Activated naive CD8-positive, alpha-beta T cell (primary cell): Measurements from ENCODE around the gene LKAAEAR1.
"Not testable (repeated sequence)": the region's sequence is repeated elsewhere in the genome, so short reads cannot be mapped to it uniquely, and the experiment has no call there.

ENCODE experiments used
- H3K27ac Mint-ChIP-seq: one replicate; pipeline ENCODE4 v1.8.0; 2021; ENCODE audit warnings: mixed read lengths
- H3K27me3 Mint-ChIP-seq: one replicate; pipeline ENCODE4 v1.8.0; 2021; ENCODE audit warnings: mixed read lengths
- H3K36me3 Mint-ChIP-seq: one replicate; pipeline ENCODE4 v1.8.0; 2021; ENCODE audit warnings: mixed read lengths
- H3K4me1 Mint-ChIP-seq: one replicate; pipeline ENCODE4 v1.8.0; 2021; ENCODE audit warnings: low read depth, mixed read lengths
- H3K4me3 Mint-ChIP-seq: one replicate; pipeline ENCODE4 v1.8.0; 2021; ENCODE audit warnings: mild to moderate bottlenecking, mixed read lengths
- H3K9me3 Mint-ChIP-seq: one replicate; pipeline ENCODE4 v1.8.0; 2021; ENCODE audit warnings: low read depth, mixed read lengths

LKAAEAR1 gene, protein sequence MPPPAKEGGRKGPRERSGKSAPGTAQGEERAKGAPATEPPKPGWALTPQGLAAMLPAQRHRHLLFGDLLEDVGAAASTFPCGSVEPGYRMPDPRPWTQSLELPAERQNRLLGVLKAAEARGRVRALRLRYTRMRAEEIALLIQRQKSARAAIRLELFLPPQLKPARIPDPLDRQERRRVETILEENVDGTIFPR

DNA sequence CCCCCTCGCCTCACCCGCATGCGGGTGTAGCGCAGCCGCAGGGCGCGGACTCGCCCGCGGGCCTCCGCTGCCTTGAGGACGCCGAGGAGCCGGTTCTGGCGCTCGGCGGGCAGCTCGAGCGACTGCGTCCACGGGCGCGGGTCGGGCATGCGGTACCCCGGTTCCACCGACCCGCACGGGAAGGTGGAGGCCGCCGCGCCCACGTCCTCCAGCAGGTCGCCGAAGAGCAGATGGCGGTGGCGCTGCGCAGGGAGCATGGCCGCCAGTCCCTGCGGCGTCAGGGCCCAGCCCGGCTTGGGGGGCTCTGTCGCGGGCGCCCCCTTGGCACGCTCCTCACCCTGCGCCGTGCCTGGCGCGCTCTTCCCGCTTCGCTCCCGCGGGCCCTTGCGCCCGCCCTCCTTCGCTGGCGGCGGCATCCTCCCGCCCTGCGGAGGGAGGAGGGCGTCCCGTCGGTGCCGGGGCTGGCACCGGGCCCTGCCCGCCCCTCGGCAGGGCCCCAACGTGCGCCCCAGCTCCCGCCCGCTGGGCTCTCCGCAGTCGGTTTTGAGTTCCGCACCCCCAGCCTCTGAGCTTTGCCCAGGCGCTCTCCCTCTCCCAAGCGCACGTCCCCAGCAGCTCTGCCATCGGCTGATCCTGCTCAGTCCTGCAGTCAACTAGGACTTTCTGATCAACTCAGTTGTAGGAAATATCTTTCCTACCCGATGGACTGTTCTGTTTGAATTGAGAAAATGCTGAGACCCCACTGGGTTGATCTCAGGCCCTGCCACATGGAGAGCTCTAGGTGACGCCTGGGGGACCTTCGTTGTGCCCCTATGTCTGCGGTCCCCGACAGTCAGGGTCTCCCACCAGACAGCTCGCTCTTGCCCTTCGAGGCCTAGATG is at the start of gene LKAAEAR1:
Gene LKAAEAR1, minus strand, starts transcription at position 595 of the 881 bp plus-strand sequence. Its CDS starts 179 bp downstream, at position 416.
- no peaks in the 10 kb centered on the region for H3K27me3 Mint-ChIP-seq
- H3K4me3 Mint-ChIP-seq: peak within 1 kb of the TSS; percentile 91
- peak within 1 kb of the TSS; percentile 70 for H3K27ac Mint-ChIP-seq
- H3K4me1 Mint-ChIP-seq: peaks cover 25% of the 10 kb centered on the region
- no peaks in the 10 kb centered on the region for H3K36me3 Mint-ChIP-seq
- H3K9me3 Mint-ChIP-seq: no peaks in the 10 kb centered on the region

DNA sequence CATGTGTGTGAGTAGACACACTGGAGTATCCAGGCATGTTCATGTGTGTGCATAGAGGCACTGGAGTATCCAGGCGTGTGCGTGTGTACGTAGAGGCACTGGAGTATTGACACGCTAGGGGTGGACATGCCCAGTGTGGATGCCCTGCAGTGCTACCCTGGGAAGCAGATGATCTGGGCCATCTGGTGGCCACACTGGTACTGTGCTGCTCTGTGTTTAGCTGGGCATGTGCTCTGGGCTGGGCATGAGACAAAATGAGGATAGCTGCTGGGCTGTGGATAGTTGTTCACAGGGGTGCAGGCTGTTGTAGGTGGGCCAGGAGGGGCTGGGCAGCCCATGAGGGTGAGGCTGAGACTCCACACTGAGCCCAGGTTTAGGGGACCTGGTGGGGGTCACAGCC is 47.2 kb upstream of the LKAAEAR1 start:
- Mint-ChIP-seq H3K4me3 (no peak overlapping the region), H3K36me3 (no peaks in the 10 kb centered on the region)

DNA sequence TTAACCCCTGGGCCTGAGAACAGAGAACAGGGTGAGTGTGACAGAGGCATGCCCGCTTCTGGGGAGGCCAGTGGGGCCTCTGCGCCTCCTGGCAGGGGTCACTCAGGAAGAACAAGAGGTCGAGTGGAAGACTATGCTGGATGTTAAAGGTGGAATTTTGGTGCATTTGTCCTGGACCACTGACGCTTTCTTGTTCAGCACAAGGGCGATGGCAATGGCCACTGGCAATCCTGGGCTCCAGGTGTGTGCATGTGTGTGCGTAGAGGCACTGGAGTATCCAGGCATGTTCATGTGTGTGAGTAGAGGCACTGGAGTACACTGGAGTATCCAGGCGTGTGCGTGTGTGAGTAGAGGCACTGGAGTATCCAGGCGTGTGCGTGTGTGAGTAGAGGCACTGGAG is 46.7 kb upstream of the LKAAEAR1 start:
- Mint-ChIP-seq H3K27me3 (peaks cover 13% of the 10 kb centered on the region), H3K36me3 (no peaks in the 10 kb centered on the region), H3K4me1 (no peaks in the 10 kb centered on the region), H3K4me3 (no peak overlapping the region), H3K27ac (no peak overlapping the region), H3K9me3 (no peaks in the 10 kb centered on the region)

More for the DNA sequence above, 47.2 kb upstream of the LKAAEAR1 start:
- no peaks in the 10 kb centered on the region for H3K4me1 Mint-ChIP-seq
- no peaks in the 10 kb centered on the region for H3K9me3 Mint-ChIP-seq
- peaks cover 11% of the 10 kb centered on the region for H3K27me3 Mint-ChIP-seq
- no peak overlapping the region for H3K27ac Mint-ChIP-seq

DNA sequence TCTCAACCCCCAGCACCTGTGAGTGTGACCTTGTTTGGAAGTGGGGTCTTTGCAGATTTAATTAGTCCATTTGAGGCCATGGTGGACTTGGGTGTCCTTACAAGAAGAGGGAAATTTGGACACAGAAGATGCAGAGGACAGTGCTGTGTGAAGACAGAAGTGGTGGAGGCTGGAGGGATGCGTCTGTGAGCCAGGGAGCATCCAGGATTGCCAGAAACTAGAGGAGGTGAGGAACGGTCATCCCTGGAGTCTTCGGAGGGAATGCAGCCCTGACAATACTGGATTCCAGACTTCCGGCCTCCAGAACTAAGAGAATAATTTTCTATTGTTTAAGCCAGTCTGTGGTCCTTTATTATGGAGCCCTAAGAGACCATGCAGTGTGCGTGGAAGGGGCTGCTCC is 46.1 kb upstream of the LKAAEAR1 start:
- H3K4me1 Mint-ChIP-seq: no peaks in the 10 kb centered on the region
- no peak overlapping the region for H3K27ac Mint-ChIP-seq
- H3K9me3 Mint-ChIP-seq: no peaks in the 10 kb centered on the region
- H3K4me3 Mint-ChIP-seq: no peak overlapping the region
- H3K36me3 Mint-ChIP-seq: no peaks in the 10 kb centered on the region
- peaks cover 13% of the 10 kb centered on the region for H3K27me3 Mint-ChIP-seq

DNA sequence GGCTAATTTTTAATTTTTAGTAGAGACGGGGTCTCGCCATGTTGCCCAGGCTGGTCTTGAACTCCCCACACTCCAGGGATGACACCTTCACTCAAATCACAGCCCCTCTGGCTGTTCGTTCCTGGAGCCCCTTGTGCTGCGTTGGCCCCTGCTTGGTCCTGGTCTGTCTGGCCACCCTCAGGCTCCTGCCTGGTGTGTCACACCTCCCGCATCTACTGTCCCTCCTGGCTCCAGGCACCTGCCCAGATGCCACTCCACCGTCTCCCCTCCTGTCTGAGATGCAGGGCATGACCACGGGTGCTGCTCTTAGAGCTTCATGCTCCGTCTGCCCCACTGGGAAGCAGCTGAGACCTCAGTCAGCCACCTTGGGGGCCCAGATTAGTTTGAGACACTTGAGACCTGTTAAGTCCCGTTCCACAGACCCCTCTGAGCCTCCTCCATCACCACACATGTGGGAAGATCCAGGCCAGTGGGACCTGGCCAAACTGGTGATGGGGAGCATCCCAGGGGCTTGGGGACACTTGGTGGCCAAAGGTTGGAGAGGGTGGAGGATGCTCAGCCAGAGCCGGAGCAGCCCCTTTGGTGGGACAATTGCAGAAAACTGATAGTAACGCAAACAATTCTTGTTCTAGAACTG is 45.1 kb upstream of the LKAAEAR1 start:
- Mint-ChIP-seq H3K4me1 (no peaks in the 10 kb centered on the region), H3K4me3 (no peak overlapping the region), H3K9me3 (no peaks in the 10 kb centered on the region), H3K27me3 (peaks cover 12% of the 10 kb centered on the region), H3K36me3 (no peaks in the 10 kb centered on the region), H3K27ac (no peak overlapping the region)

DNA sequence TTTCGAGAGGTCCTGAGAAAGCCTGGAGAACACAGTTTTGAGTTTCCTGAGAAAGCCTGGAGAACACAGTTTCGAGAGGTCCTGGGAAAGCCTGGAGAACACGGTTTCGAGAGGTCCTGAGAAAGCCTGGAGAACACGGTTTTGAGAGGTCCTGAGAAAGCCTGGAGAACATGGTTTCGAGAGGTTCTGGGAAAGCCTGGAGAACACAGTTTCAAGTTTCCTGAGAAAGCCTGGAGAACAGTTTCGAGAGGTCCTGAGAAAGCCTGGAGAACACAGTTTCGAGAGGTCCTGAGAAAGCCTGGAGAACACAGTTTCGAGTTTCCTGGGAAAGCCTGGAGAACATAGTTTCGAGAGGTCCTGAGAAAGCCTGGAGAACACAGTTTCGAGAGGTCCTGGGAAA is 39.3 kb upstream of the LKAAEAR1 start:
- not testable (repeated sequence) for H3K27ac Mint-ChIP-seq, H3K36me3 Mint-ChIP-seq, H3K4me3 Mint-ChIP-seq, H3K27me3 Mint-ChIP-seq, H3K4me1 Mint-ChIP-seq, H3K9me3 Mint-ChIP-seq

DNA sequence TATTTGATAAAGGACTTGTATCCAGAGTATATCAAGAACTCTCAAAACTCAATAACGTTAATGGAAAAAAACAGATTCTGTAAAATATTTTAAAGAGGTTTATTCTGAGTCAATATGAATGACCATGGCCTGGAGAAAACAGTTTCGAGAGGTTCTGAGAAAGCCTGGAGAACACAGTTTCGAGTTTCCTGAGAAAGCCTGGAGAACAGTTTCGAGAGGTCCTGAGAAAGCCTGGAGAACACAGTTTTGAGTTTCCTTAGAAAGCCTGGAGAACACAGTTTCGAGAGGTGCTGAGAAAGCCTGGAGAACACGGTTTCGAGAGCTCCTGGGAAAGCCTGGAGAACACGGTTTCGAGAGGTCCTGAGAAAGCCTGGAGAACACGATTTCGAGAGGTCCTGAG is 38.7 kb upstream of the LKAAEAR1 start:
- H3K4me1 Mint-ChIP-seq, H3K9me3 Mint-ChIP-seq, H3K4me3 Mint-ChIP-seq, H3K27me3 Mint-ChIP-seq, H3K27ac Mint-ChIP-seq, H3K36me3 Mint-ChIP-seq: not testable (repeated sequence)

DNA sequence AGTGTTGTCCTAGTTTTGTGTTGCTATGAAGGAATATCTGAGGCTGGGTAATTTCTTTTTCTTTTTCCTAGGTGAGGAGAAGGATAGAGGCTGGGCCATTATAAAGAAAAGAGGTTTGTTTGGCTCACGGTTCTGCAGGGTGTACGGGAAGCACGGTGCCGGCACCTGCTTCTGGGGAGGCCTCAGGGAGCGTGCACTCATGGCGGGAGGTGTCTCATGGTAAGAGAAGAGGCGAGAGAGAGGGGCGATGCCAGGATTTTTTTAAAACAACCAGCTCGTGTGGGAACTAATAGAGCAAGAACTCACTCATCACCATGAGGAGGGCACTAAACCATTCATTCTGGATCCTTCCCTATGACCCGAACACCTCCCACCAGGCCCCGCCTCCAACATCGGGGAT is 37.4 kb upstream of the LKAAEAR1 start:
- peaks cover 7% of the 10 kb centered on the region for H3K4me1 Mint-ChIP-seq
- no peak overlapping the region for H3K4me3 Mint-ChIP-seq
- no peak overlapping the region for H3K27ac Mint-ChIP-seq
- H3K36me3 Mint-ChIP-seq: no peaks in the 10 kb centered on the region
- H3K9me3 Mint-ChIP-seq: no peaks in the 10 kb centered on the region
- H3K27me3 Mint-ChIP-seq: peaks cover 7% of the 10 kb centered on the region

DNA sequence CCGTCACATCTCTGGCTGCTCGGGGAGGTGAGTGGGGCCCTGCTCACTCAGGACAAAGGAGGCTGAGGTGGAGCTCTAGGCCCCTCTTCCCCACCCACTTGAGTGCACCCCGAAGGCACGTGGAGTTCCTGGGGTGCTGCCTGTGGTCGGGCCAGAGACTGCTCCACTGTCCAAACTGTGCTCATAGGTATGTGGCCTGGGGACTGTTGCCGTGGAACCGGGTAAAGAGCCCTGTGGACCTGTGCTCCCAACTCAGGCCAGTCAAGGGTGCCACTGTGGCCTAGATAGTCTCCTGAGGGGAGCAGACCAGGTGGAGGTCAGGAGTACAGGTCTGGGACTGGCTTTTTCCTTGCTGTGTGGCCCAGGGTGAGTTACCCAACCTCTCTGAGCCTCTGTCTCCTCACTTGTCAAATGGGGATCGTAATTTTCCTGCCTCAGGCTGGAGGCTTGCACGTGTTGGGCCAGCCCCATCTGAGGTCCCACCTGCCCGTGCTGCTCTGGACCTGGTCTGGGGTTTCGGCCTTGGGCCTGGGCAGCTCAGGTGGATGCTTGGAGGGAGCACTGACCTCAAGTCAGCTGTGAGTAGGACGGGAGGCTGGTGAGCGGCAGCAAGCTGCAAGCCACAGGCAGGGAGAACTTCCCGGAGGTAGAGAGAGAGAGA is 35.6 kb upstream of the LKAAEAR1 start:
- Mint-ChIP-seq H3K4me1 (peaks cover 7% of the 10 kb centered on the region), H3K9me3 (no peaks in the 10 kb centered on the region), H3K36me3 (no peaks in the 10 kb centered on the region), H3K27ac (peak overlapping the region; percentile 22), H3K27me3 (peaks cover 5% of the 10 kb centered on the region), H3K4me3 (peak overlapping the region; percentile 30)

DNA sequence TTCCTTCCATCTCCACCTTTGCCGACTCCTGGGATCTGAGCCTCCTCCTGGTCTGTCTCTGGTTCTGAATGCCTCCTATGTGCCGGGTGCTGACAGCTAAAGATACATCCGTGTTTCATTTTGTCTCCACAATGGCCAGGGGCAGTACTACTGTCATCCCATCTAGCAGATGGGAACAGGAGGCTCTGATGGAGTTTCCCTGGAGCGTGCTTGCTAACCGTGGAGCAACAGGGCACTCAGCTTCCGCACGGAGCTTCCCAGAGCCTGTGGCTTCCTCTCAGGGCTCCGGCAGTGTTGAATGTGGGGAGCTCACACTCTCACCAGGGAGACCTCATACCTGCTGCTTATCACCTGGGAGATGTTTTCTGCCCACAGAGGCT is 35.1 kb upstream of the LKAAEAR1 start:
- Mint-ChIP-seq H3K9me3 (no peaks in the 10 kb centered on the region), H3K27me3 (peaks cover 3% of the 10 kb centered on the region), H3K4me1 (peaks cover 7% of the 10 kb centered on the region), H3K27ac (no peak overlapping the region), H3K36me3 (no peaks in the 10 kb centered on the region), H3K4me3 (no peak overlapping the region)

DNA sequence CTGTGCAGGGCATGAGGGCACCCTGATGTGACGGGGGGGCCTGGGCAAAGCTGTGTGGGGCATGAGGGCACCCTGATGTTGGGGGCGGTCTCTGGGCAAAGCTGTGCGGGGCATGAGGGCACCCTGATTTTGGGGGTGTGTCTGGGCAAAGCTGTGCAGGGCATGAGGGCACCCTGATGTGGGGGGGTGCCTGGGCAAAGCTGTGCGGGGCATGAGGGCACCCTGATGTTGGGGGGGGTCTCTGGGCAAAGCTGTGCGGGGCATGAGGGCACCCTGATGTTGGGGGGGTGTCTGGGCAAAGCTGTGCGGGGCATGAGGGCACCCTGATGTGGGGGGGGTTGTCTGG is 33.2 kb upstream of the LKAAEAR1 start:
- not testable (repeated sequence) for H3K27ac Mint-ChIP-seq, H3K9me3 Mint-ChIP-seq, H3K4me1 Mint-ChIP-seq, H3K27me3 Mint-ChIP-seq, H3K4me3 Mint-ChIP-seq, H3K36me3 Mint-ChIP-seq

DNA sequence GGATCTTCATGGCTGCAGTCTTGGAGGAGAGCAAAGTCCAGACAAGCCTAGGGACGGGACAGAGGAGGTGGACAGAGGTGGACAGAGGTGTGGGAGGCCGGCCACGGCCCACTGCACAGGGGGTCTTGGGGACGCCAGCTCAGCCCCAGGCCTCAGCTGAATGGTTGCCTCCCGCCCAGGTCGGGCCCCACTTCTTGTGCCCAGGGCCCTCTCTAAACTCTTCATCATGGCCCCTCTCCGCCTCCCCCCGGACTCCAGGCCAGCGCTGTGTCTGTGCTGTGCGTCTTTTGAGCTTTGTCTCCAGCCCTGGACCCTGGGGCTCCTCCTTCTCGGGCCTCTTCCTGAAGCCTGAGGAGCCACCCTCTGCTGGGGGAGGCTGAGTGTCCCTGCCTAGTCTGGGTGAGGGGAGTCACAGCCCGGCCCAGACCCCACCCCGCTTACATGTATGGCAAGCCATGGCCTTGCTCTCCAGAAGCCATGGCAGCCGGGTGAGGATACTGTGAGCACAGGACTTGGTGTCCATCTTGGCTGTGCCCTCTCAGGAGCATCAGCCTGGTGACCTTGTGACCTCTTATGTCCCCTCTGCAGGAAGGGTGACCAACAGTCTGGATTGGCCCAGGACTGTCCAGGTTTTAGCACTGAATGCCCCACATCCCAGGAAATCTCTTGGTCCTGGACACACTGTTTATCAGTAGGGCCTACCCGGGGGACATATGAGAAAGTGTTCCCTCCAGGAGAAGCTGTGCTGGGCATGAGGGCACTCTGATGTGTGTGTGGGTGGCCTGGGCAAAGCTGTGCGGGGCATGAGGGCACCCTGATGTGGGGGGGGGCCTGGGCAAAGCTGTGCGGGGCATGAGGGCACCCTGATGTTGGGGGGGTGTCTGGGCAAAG is 32.6 kb upstream of the LKAAEAR1 start:
- Mint-ChIP-seq H3K4me1 (peaks cover 7% of the 10 kb centered on the region), H3K27ac (no peak overlapping the region), H3K27me3 (no peaks in the 10 kb centered on the region), H3K9me3 (no peaks in the 10 kb centered on the region), H3K36me3 (no peaks in the 10 kb centered on the region), H3K4me3 (no peak overlapping the region)

DNA sequence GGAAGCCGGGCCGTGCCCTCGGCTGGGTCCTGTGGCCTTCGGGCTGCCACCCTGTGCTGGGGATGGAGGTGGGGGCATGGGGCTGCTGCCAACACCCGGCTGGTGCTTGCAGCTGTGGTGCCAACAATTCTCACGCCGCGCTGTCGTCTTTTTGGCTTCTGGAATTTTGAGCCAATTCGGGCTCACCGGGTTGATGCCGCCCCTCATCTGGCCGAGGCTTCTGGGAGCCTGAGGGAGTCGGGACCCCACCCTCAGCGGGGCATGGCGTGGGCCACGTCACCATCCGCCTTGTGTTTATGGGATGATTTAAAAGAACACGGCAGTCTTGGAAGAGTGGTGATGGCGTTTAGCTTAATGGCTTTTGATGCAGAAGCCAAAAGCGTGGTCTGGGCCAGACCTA is 31.8 kb upstream of the LKAAEAR1 start:
- Mint-ChIP-seq H3K4me1 (peaks cover 7% of the 10 kb centered on the region), H3K9me3 (no peaks in the 10 kb centered on the region), H3K27me3 (no peaks in the 10 kb centered on the region), H3K27ac (no peak overlapping the region), H3K4me3 (no peak overlapping the region), H3K36me3 (no peaks in the 10 kb centered on the region)

DNA sequence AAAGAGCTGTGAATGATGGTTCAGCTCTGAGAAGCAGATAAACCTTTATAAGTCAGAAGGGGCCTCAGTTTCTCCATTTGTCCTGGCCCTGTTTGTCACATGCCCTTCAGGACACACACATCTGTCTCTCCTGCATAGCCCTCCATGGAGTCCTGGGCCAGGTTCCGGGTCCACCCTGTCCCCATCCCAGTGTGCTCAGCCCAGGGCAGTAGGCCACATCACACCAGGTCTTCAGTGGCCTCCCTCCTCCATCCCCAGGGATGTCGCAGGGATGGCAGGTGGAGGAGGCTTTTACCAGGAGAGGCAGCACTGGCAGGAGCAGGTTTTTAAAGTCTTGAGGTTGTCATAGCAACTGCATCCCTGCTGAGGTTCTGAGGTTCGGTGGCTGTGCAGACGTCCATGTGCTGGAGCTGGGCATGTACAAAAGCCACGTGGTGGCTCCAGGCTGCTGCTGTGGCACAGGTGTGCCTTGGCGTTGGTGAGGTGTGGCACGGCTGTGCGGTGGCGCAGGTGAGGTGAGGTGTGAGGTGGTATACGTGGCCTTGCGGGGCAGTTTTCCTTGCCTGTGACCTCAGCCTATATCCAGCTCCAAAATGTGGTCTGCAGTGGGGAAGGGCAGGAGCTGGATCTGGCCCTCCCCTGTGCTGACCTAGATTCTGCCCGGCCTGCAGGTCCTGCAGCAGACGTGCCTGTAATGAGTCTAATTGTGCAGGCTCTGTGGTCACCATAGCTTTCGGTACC is 31.1 kb upstream of the LKAAEAR1 start:
- Mint-ChIP-seq H3K9me3 (no peaks in the 10 kb centered on the region), H3K27me3 (no peaks in the 10 kb centered on the region), H3K36me3 (no peaks in the 10 kb centered on the region), H3K4me3 (no peak overlapping the region), H3K4me1 (peaks cover 5% of the 10 kb centered on the region), H3K27ac (no peak overlapping the region)
